ENCODE measurements around the gene PROSER3.

DNA sequence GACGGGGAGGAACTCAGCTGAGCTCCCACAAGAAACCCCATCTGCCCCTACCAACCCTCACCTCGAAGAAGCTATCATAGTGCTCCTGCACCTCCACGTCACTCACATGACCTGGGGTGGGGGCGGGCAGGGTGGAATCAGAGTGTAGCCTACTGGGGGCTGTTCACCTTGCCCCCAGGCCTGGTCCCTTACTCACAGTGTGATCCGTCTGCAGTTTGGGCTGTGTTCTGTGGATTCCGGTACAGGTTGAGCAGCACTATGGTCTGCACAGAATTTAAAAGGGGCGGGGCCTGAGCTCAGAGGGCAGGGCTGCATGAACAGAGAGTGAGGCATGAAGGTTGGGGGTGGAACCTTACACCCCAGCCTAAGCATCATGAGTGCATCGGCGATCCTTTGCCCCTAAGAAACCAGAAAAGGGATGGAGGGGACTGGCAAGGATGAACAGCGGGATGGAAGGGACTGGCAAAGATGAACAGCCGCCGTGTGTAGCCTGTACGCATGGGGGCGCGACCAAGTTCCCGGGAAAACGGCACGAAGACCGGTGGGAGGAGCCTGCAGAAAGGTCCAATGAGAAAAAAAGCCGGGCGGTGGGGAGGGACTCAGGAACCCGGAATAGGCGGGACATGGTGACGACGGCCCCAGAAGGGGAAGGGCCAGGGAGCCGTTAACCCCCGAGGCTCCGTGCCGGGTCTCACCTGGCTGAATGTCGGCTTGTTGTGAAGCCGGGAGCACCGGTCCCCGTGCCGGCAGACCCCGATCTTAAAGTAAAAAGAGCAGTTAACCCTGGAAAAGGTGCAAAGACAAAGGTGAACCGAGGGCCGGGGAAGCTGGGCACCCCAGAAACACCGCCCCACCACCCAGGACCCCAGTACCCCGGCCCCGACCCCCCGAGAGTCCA is 13.3 kb upstream of the PROSER3 start:
- TF ChIP-seq, protein P1, sequence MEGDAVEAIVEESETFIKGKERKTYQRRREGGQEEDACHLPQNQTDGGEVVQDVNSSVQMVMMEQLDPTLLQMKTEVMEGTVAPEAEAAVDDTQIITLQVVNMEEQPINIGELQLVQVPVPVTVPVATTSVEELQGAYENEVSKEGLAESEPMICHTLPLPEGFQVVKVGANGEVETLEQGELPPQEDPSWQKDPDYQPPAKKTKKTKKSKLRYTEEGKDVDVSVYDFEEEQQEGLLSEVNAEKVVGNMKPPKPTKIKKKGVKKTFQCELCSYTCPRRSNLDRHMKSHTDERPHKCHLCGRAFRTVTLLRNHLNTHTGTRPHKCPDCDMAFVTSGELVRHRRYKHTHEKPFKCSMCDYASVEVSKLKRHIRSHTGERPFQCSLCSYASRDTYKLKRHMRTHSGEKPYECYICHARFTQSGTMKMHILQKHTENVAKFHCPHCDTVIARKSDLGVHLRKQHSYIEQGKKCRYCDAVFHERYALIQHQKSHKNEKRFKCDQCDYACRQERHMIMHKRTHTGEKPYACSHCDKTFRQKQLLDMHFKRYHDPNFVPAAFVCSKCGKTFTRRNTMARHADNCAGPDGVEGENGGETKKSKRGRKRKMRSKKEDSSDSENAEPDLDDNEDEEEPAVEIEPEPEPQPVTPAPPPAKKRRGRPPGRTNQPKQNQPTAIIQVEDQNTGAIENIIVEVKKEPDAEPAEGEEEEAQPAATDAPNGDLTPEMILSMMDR (optimal IDR thresholded peaks at IDR 0.05 in 1 of 3, IDR thresholded peaks at IDR 0.05 in 1 of 3, conservative IDR thresholded peaks at IDR 0.05 in 1 of 3; ENCODE audit: extremely low read depth in 1 of 3, insufficient read depth in 2 of 3, low read length in 3 of 3): peak in 2 of 3 experiments; percentile 10 to 46
- no peak for TF ChIP-seq EZH2 (IDR thresholded peaks at IDR 0.05; ENCODE audit: low read length)

Measured in keratinocyte (primary cell).